ENCODE results near the gene PRKCQ. TPM values are rescaled to one million over a fixed set of nuclear protein-coding genes. Genes with fewer than 3 reads are reported as not detected.

Gene PRKCQ
- total and polyA plus RNA-seq, 2 experiments from 2014 or later = 0.43 to 0.97 TPM

DNA sequence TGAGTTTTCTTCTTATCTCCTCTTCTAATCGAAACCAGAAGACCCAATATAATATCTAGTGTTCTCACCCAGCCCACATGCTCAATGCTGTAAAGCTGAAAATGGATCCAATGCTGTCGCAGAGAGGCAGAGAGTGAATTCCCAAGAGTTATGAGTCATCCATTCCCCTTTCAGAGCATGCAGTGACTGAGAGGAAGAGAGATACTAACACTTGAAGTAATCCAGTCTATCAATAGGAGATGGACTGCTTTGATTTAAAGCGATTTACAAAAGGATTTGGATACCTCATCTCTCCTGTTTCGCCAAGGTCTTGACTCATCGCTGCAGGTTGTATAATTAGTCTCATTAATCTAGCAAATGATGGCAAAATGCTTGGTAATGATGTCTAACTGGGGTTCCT is 41.5 kb upstream of the PRKCQ start:
- Histone ChIP-seq H3K27me3 (no peaks in the 10 kb centered on the region), H3K4me2 (no peak overlapping the region), H3K4me1 (ENCODE audit: insufficient read depth) (no peaks in the 10 kb centered on the region), H3K9me2 (replicated peaks; ENCODE audit: insufficient read depth) (no peaks in the 10 kb centered on the region), H3K79me2 (no peaks in the 10 kb centered on the region), H3K4me3 (no peak overlapping the region), H2AFZ (no peak overlapping the region), H4K20me1 (ENCODE audit: insufficient read depth, poor library complexity, severe bottlenecking) (no peaks in the 10 kb centered on the region), H3K27ac (no peak overlapping the region), H3K36me3 (replicated peaks; ENCODE audit: insufficient read depth, low read depth) (no peaks in the 10 kb centered on the region), H3K9me3 (ENCODE audit: low read depth) (no peaks in the 10 kb centered on the region)
- peak; percentile 29 for DNase-seq (ENCODE audit: low spot score)
- 36% methylated on average over 5 of the region's 5 CpGs for WGBS (ENCODE audit: low lambda C conversion rate, missing lambda C conversion rate)
- TF ChIP-seq EZH2 (IDR thresholded peaks at IDR 0.05; ENCODE audit: borderline replicate concordance) (no peak), EZH2phosphoT487 (IDR thresholded peaks at IDR 0.05; ENCODE audit: low read depth, severe bottlenecking, unreplicated experiment) (no peak)
- TF ChIP-seq, protein P1, sequence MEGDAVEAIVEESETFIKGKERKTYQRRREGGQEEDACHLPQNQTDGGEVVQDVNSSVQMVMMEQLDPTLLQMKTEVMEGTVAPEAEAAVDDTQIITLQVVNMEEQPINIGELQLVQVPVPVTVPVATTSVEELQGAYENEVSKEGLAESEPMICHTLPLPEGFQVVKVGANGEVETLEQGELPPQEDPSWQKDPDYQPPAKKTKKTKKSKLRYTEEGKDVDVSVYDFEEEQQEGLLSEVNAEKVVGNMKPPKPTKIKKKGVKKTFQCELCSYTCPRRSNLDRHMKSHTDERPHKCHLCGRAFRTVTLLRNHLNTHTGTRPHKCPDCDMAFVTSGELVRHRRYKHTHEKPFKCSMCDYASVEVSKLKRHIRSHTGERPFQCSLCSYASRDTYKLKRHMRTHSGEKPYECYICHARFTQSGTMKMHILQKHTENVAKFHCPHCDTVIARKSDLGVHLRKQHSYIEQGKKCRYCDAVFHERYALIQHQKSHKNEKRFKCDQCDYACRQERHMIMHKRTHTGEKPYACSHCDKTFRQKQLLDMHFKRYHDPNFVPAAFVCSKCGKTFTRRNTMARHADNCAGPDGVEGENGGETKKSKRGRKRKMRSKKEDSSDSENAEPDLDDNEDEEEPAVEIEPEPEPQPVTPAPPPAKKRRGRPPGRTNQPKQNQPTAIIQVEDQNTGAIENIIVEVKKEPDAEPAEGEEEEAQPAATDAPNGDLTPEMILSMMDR (IDR thresholded peaks at IDR 0.05; ENCODE audit: poor library complexity) = no peak

DNA sequence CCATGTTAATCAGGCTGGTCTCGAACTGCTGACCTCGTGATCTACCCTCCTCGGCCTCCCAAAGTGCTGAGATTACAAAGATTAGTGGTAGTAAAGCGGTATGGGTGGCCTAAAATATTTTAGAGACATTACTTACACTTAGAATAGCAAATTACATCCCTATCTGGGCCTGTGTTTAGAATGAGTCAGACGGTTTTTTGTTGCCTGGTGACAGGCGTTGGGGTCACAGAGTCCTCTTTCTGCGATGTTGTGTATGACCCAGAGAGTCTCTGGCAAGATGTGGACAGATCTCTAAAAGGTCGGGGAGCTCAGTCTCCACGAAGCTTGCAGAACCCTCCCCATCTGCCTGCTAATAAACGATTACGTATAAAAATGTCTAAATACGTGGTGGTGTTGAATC is 39.6 kb upstream of the PRKCQ start:
- Histone ChIP-seq H4K20me1 (ENCODE audit: insufficient read depth, poor library complexity, severe bottlenecking) (no peaks in the 10 kb centered on the region), H3K9me2 (replicated peaks; ENCODE audit: insufficient read depth) (no peaks in the 10 kb centered on the region), H3K4me3 (no peak overlapping the region), H3K27ac (no peak overlapping the region), H3K36me3 (replicated peaks; ENCODE audit: insufficient read depth, low read depth) (no peaks in the 10 kb centered on the region), H3K27me3 (no peaks in the 10 kb centered on the region), H2AFZ (no peak overlapping the region), H3K9me3 (ENCODE audit: low read depth) (no peaks in the 10 kb centered on the region), H3K4me2 (no peak overlapping the region), H3K4me1 (ENCODE audit: insufficient read depth) (no peaks in the 10 kb centered on the region), H3K79me2 (no peaks in the 10 kb centered on the region)
- 66% methylated on average over 12 of the region's 12 CpGs for WGBS (ENCODE audit: low lambda C conversion rate, missing lambda C conversion rate)
- no peak for DNase-seq (ENCODE audit: low spot score)
- TF ChIP-seq, protein P1 (IDR thresholded peaks at IDR 0.05; ENCODE audit: poor library complexity) = no peak
- TF ChIP-seq EZH2phosphoT487 (IDR thresholded peaks at IDR 0.05; ENCODE audit: low read depth, severe bottlenecking, unreplicated experiment) = no peak
- no peak for TF ChIP-seq EZH2 (IDR thresholded peaks at IDR 0.05; ENCODE audit: borderline replicate concordance)

DNA sequence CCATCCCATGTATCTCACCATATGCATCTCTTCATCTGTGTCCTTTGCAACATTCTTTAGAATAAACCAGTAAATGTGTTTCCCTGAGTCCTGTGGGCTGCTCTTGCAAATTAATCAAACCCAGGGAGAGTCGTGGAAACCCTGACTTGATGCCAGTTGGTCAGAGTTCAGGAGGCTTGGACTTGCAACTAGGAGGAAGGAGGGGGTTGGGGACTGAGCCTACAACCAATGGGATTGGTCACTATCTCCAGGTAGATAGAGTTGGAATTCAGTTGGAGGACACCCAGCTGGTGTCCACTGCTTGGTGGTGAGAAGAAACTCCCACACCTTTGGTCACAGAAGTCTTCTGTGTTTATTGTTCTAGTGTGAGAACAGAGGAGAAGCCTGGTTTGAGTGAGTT is 38.3 kb upstream of the PRKCQ start:
- H3K4me3 ChIP-seq = no peak overlapping the region
- H3K27ac ChIP-seq = no peak overlapping the region
- 40% methylated on average over 1 of the region's 1 CpG for WGBS (ENCODE audit: low lambda C conversion rate, missing lambda C conversion rate)
- no peak for TF ChIP-seq EZH2phosphoT487 (IDR thresholded peaks at IDR 0.05; ENCODE audit: low read depth, severe bottlenecking, unreplicated experiment)
- TF ChIP-seq EZH2 (IDR thresholded peaks at IDR 0.05; ENCODE audit: borderline replicate concordance) = no peak
- TF ChIP-seq, protein P1 (IDR thresholded peaks at IDR 0.05; ENCODE audit: poor library complexity) = no peak
- H3K9me3 ChIP-seq (ENCODE audit: low read depth) = no peaks in the 10 kb centered on the region
- H2AFZ ChIP-seq = no peak overlapping the region
- no peak for DNase-seq (ENCODE audit: low spot score)
- H3K27me3 ChIP-seq = no peaks in the 10 kb centered on the region
- H4K20me1 ChIP-seq (ENCODE audit: insufficient read depth, poor library complexity, severe bottlenecking) = no peaks in the 10 kb centered on the region
- H3K36me3 ChIP-seq (replicated peaks; ENCODE audit: insufficient read depth, low read depth) = no peaks in the 10 kb centered on the region
- no peak overlapping the region for H3K4me2 ChIP-seq
- H3K4me1 ChIP-seq (ENCODE audit: insufficient read depth) = no peaks in the 10 kb centered on the region
- no peaks in the 10 kb centered on the region for H3K79me2 ChIP-seq
- H3K9me2 ChIP-seq (replicated peaks; ENCODE audit: insufficient read depth) = no peaks in the 10 kb centered on the region

All from hepatocyte (in vitro differentiated cells).